GM12878 (cell line): ENCODE measurements around the gene GNG3. TPM values are rescaled to one million over a fixed set of nuclear protein-coding genes. Genes with fewer than 3 reads are reported as not detected.

Experiments used
- ATAC-seq: fragments of 200-7000 bp; cut with Tn5 transposase; 3 replicates; pipeline ENCODE4 v1.9.1; 2020; ENCODE audit warnings: mild to moderate bottlenecking, moderate library complexity
- BruUV-seq: library from RNA; stranded (reverse); fragments of 400-500 nt; replicated peaks from 2 replicates; lab custom pipeline; 2021; lab: Mats Ljungman, UMichigan
- CTCF ChIA-PET: fragments of 300-600 bp; sonication (Branson Sonifier 250); formaldehyde crosslinking; extraction: SDS; loops from one replicate; lab custom pipeline; 2021; ENCODE audit warnings: inconsistent platforms; lab: Yijun Ruan, JAX
- POLR2A ChIA-PET: fragments of 350-600 bp; formaldehyde crosslinking; extraction: SDS; loops from one replicate; lab custom pipeline; 2021; ENCODE audit warnings: inconsistent platforms; lab: Charles Lee
- RAD21 ChIA-PET: fragments of 300-600 bp; sonication (Branson Sonifier 250); formaldehyde crosslinking; loops from one replicate; lab custom pipeline; 2023; ENCODE audit warnings: antibody characterized with exemption; ENCODE audit not compliant: unreplicated experiment; lab: Charles Lee
- SMC1A ChIA-PET: fragments of 300-600 bp; sonication (Branson Sonifier 250); formaldehyde crosslinking; loops from one replicate; lab custom pipeline; 2023; ENCODE audit not compliant: unreplicated experiment, uncharacterized antibody; lab: Charles Lee
- DNase-seq: peaks from one replicate; pipeline ENCODE4 v3.0.0-alpha.2; 2011; ENCODE audit warnings: low read depth, low spot score
- FAIRE-seq: peaks from 3 replicates; lab custom pipeline; 2011; peaks lifted over from hg19 to GRCh38; lab: Jason Lieb, UNC
- H2AFZ ChIP-seq: 2 replicates; pipeline ENCODE4 v1.6.0; 2011; ENCODE audit warnings: low read depth, low read length, control low read depth; ENCODE audit not compliant: control insufficient read depth
- H3K27ac ChIP-seq: 2 replicates; pipeline ENCODE4 v1.5.1; 2011; ENCODE audit warnings: control low read depth; ENCODE audit not compliant: control insufficient read depth, insufficient read depth
- H3K27me3 ChIP-seq, 2 experiments: replicated peaks in 1 of 2; 2 replicates each; pipeline versions ENCODE4 v1.6.0 to v1.6.1; 2011; ENCODE audit warnings: low read length in 1 of 2; ENCODE audit not compliant: control insufficient read depth in 2 of 2, insufficient read depth in 2 of 2
- H3K36me3 ChIP-seq, 2 experiments: 2 replicates each; pipeline ENCODE4 v1.5.1; 2011; ENCODE audit warnings: low read length in 1 of 2; ENCODE audit not compliant: control insufficient read depth in 2 of 2, insufficient read depth in 2 of 2
- H3K4me1 ChIP-seq: 2 replicates; pipeline ENCODE4 v1.6.1; 2011; ENCODE audit warnings: mild to moderate bottlenecking, low read length, moderate library complexity, mixed read lengths; ENCODE audit not compliant: control insufficient read depth, insufficient read depth
- H3K4me2 ChIP-seq: 2 replicates; pipeline ENCODE4 v1.6.0; 2011; ENCODE audit warnings: control low read depth; ENCODE audit not compliant: control insufficient read depth, insufficient read depth
- H3K4me3 ChIP-seq: fragments of 200-600 bp; sonication (generic); 2 replicates; pipeline ENCODE4 v1.5.1; 2016
- H3K79me2 ChIP-seq: 2 replicates; pipeline ENCODE4 v1.6.0; 2011; ENCODE audit warnings: low read length; ENCODE audit not compliant: control insufficient read depth, insufficient read depth
- H3K9ac ChIP-seq: 2 replicates; pipeline ENCODE4 v1.8.0; 2011; ENCODE audit warnings: low read length, control low read depth, mixed read lengths; ENCODE audit not compliant: control insufficient read depth, insufficient read depth
- H3K9me3 ChIP-seq: replicated peaks from 3 replicates; pipeline ENCODE4 v1.5.1; 2011; ENCODE audit warnings: mild to moderate bottlenecking, low read length; ENCODE audit not compliant: control insufficient read depth, insufficient read depth
- H4K20me1 ChIP-seq: 2 replicates; pipeline ENCODE4 v1.6.0; 2011; ENCODE audit not compliant: control insufficient read depth, insufficient read depth
- NR2C2 ChIP-seq: IDR thresholded peaks from 2 replicates; pipeline ENCODE4 v1.6.1; 2011; ENCODE audit warnings: borderline replicate concordance, low read depth; ENCODE audit not compliant: control insufficient read depth, insufficient read length
- RCOR1 ChIP-seq: conservative IDR thresholded peaks from 2 replicates; pipeline ENCODE4 v1.6.1; 2012; ENCODE audit warnings: low read depth, low read length, improper control_type of control experiment
- SMAD1 ChIP-seq: fragments of 450-650 bp; IDR thresholded peaks from 2 replicates; pipeline ENCODE4 v1.6.1; 2018; ENCODE audit warnings: mild to moderate bottlenecking, low read depth; ENCODE audit not compliant: partially characterized antibody
- ZNF217 ChIP-seq: fragments of 450-650 bp; IDR thresholded peaks from 2 replicates; pipeline ENCODE4 v1.6.1; 2017; ENCODE audit warnings: antibody characterized with exemption, mild to moderate bottlenecking
- ZSCAN29 ChIP-seq: fragments of 450-650 bp; IDR thresholded peaks from 2 replicates; pipeline ENCODE4 v1.6.1; 2017; ENCODE audit warnings: mild to moderate bottlenecking, moderate library complexity
- whole genome bisulfite sequencing: methylation state at CpG from one replicate; pipeline ENCODE4 v1.1.6; 2016; ENCODE audit warnings: low lambda C conversion rate; ENCODE audit not compliant: insufficient replicate concordance, insufficient coverage; ENCODE audit errors: missing lambda C conversion rate; 5-methylcytosine and 5-hydroxymethylcytosine counted together
- in situ Hi-C: fragments of 300-500 bp; cut with MboI; formaldehyde crosslinking; loops from 9 replicates; pipeline ENCODE4 v1.14.3; 2018; ENCODE audit warnings: mixed read lengths
- intact Hi-C: fragments of 100-400 bp; cut with micrococcal nuclease; formaldehyde crosslinking; loops from one replicate; pipeline ENCODE4 v1.14.2; 2022; ENCODE audit not compliant: unreplicated experiment
- polyA plus RNA-seq, 11 experiments: library from polyadenylated mRNA; depleted of rRNA in 4 of 11; unstranded in 6 of 11; stranded (reverse) in 5 of 11; fragments of >200 nt; fragmentation: Nextera tagmentation in 4 of 11; fragmentation: Illumina TruSeq in 1 of 11; extraction: Ambion mirVana in 4 of 11; extraction: Trizol in 1 of 11; gene quantifications; 1 replicate in 1 of 11; 2 replicates in 10 of 11; pipeline versions ENCODE4 v1.2.1 to v1.2.3, GENCODE V29; 2011 to 2016; ENCODE audit warnings: inconsistent platforms in 2 of 11, missing spikeins in 2 of 11, low read depth in 1 of 11
- total RNA-seq, 4 experiments: library from RNA; depleted of rRNA in 3 of 4; stranded (reverse); fragments of >200 nt in 3 of 4; fragmentation: Illumina TruSeq in 1 of 4; extraction: Trizol in 1 of 4; gene quantifications; 2 replicates each; pipeline versions ENCODE4 v1.2.1 to v1.2.3, GENCODE V29; 2013 to 2021
- TF ChIP-seq, protein P1 (sequence below): fragments of 150-350 bp; IDR thresholded peaks from 2 replicates; pipeline ENCODE4 v1.6.1; 2016; ENCODE audit warnings: low read depth, low read length
- TF ChIP-seq, protein P2 (sequence below): fragments of 450-650 bp; IDR thresholded peaks from 2 replicates; pipeline ENCODE4 v1.6.1; 2017; ENCODE audit warnings: mild to moderate bottlenecking, moderate library complexity

The GNG3 gene
- total and polyA plus RNA-seq, 10 of the 15 experiments (the other 5 are each of a cell fraction or from before 2014, with no cell fraction given): 0.27 to 0.83 (median 0.57) TPM; not detected in 5

DNA sequence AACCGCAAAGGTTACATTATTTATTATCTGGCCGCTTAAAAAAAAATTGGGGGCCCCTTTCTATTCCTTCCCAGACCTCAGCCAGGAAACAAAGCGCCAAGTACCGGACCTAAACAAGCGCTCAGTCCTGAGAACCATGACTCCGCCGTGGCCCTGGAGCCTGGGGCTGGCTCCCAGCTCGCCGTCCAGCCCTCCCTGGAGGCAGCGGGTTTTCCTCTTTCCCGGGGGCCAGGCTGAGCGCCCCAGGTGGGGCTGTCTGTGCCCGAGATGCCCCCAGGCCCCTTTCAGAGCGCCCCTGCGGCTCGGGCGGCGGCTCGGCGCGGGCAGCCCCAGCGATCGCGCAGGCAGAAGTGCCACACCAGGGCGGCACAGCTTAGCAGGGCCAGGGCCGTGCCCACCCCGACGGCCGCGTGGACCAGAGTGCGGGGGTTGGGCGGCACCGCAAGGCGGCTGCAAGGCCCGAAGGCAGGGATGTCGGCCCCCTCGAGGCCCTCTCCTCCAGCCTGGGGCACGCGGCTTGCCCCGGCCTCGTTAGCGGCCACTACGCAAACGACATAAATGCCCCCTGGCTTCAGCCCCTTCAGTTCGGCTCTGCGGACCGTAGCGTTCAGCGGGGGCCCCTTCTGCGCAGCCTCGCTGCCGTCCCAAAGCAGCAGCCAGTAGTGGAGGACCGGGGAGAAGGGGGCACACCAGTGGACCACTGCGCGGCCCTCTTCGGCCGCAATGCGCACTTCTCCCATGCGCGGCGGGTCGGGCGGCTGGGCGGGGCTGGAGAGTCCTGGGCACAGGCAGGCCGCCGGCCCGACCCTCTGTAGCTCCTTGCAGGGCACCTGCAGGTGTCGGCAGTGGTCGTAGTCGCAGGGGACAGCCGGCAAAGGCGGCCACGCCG lies 19.7 kb upstream of the GNG3 start:
- BruUV-seq: no TSS peak
- intact Hi-C loops (loop anchor here (10.0 kb wide), 1 partner anchor 223 kb away; no protein-coding TSS in a partner anchor), in situ Hi-C loops (no loop called here)
- SMC1A ChIA-PET: no interaction called here
- no peaks in the 10 kb centered on the region for H4K20me1 ChIP-seq
- POLR2A ChIA-PET: interaction anchor here (0.6 kb wide), 1 partner anchor 187 kb away, joined by 3 read pairs; no protein-coding TSS in a partner anchor
- H3K27ac ChIP-seq: no peak overlapping the region
- 86% methylated on average over 73 of the region's 74 CpGs for WGBS
- H3K4me2 ChIP-seq: no peak overlapping the region
- FAIRE-seq (no peak), ATAC-seq (no peak; the same call in 2 of the 3 replicates), DNase-seq (no peak)
- no peak overlapping the region; the same call in 1 of the 2 replicates for H2AFZ ChIP-seq
- no peak overlapping the region for H3K4me3 ChIP-seq
- H3K27me3 ChIP-seq: no peaks in the 10 kb centered on the region
- H3K9me3 ChIP-seq: no peaks in the 10 kb centered on the region
- TF ChIP-seq ZSCAN29 (no peak), NR2C2 (no peak), ZNF217 (no peak), RCOR1 (no peak), SMAD1 (no peak)
- TF ChIP-seq, protein P1, sequence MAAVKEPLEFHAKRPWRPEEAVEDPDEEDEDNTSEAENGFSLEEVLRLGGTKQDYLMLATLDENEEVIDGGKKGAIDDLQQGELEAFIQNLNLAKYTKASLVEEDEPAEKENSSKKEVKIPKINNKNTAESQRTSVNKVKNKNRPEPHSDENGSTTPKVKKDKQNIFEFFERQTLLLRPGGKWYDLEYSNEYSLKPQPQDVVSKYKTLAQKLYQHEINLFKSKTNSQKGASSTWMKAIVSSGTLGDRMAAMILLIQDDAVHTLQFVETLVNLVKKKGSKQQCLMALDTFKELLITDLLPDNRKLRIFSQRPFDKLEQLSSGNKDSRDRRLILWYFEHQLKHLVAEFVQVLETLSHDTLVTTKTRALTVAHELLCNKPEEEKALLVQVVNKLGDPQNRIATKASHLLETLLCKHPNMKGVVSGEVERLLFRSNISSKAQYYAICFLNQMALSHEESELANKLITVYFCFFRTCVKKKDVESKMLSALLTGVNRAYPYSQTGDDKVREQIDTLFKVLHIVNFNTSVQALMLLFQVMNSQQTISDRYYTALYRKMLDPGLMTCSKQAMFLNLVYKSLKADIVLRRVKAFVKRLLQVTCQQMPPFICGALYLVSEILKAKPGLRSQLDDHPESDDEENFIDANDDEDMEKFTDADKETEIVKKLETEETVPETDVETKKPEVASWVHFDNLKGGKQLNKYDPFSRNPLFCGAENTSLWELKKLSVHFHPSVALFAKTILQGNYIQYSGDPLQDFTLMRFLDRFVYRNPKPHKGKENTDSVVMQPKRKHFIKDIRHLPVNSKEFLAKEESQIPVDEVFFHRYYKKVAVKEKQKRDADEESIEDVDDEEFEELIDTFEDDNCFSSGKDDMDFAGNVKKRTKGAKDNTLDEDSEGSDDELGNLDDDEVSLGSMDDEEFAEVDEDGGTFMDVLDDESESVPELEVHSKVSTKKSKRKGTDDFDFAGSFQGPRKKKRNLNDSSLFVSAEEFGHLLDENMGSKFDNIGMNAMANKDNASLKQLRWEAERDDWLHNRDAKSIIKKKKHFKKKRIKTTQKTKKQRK: no peak
- TF ChIP-seq, protein P2, sequence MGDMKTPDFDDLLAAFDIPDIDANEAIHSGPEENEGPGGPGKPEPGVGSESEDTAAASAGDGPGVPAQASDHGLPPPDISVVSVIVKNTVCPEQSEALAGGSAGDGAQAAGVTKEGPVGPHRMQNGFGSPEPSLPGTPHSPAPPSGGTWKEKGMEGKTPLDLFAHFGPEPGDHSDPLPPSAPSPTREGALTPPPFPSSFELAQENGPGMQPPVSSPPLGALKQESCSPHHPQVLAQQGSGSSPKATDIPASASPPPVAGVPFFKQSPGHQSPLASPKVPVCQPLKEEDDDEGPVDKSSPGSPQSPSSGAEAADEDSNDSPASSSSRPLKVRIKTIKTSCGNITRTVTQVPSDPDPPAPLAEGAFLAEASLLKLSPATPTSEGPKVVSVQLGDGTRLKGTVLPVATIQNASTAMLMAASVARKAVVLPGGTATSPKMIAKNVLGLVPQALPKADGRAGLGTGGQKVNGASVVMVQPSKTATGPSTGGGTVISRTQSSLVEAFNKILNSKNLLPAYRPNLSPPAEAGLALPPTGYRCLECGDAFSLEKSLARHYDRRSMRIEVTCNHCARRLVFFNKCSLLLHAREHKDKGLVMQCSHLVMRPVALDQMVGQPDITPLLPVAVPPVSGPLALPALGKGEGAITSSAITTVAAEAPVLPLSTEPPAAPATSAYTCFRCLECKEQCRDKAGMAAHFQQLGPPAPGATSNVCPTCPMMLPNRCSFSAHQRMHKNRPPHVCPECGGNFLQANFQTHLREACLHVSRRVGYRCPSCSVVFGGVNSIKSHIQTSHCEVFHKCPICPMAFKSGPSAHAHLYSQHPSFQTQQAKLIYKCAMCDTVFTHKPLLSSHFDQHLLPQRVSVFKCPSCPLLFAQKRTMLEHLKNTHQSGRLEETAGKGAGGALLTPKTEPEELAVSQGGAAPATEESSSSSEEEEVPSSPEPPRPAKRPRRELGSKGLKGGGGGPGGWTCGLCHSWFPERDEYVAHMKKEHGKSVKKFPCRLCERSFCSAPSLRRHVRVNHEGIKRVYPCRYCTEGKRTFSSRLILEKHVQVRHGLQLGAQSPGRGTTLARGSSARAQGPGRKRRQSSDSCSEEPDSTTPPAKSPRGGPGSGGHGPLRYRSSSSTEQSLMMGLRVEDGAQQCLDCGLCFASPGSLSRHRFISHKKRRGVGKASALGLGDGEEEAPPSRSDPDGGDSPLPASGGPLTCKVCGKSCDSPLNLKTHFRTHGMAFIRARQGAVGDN: no peak
- RAD21 ChIA-PET: no interaction called here
- no peak overlapping the region for H3K9ac ChIP-seq
- H3K36me3 ChIP-seq: peaks cover 8 to 9% of the 10 kb centered on the region in 2 experiments; a peak in 3 of 4 replicates
- H3K4me1 ChIP-seq: no peaks in the 10 kb centered on the region
- H3K79me2 ChIP-seq: no peaks in the 10 kb centered on the region
- CTCF ChIA-PET: interaction anchor here (0.7 kb wide), 1 partner anchor 10 kb away, joined by 6 read pairs; no protein-coding TSS in a partner anchor
